ENCODE measurements around the gene LLGL2.

LLGL2 gene

DNA sequence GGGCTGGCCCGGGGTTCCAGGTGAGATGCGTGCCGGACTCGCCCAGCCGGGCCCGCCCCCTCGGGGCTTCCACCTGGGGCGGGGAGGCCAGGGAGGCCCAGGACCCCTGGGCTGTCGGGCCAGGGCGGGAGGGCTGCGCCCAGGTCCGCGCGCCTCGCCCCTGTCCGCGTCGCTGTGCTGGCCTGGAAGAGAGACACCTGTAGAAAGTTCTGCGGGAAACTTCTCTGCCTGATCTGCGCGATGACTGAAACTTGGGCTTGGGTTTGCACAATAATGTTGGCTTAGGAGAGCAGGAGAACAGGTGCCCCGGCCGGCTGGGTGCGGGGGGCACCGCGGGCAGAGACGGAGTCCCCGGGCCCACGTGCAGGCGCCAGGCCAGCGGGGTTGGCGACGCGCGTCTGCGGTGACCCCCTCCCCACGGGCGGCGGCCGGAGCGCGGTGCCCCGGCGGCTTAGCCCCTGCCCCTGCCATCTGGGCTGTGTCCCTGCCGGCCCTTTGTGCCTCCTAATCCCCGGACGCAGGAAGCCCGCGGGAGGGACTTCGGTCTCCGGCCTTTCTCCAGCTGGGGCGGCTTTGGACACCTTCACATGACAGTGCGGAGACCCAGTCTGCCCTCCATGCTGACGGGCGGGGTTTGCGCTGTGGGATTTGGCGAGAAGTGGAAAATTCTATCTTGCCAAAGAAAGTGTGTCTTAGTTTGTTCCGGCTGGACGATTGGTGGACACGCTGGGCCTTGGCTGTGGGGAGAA, 483 bp downstream of the LLGL2 start:
- TF ChIP-seq, protein P1, sequence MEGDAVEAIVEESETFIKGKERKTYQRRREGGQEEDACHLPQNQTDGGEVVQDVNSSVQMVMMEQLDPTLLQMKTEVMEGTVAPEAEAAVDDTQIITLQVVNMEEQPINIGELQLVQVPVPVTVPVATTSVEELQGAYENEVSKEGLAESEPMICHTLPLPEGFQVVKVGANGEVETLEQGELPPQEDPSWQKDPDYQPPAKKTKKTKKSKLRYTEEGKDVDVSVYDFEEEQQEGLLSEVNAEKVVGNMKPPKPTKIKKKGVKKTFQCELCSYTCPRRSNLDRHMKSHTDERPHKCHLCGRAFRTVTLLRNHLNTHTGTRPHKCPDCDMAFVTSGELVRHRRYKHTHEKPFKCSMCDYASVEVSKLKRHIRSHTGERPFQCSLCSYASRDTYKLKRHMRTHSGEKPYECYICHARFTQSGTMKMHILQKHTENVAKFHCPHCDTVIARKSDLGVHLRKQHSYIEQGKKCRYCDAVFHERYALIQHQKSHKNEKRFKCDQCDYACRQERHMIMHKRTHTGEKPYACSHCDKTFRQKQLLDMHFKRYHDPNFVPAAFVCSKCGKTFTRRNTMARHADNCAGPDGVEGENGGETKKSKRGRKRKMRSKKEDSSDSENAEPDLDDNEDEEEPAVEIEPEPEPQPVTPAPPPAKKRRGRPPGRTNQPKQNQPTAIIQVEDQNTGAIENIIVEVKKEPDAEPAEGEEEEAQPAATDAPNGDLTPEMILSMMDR (IDR thresholded peaks at IDR 0.05) = no peak

DNA sequence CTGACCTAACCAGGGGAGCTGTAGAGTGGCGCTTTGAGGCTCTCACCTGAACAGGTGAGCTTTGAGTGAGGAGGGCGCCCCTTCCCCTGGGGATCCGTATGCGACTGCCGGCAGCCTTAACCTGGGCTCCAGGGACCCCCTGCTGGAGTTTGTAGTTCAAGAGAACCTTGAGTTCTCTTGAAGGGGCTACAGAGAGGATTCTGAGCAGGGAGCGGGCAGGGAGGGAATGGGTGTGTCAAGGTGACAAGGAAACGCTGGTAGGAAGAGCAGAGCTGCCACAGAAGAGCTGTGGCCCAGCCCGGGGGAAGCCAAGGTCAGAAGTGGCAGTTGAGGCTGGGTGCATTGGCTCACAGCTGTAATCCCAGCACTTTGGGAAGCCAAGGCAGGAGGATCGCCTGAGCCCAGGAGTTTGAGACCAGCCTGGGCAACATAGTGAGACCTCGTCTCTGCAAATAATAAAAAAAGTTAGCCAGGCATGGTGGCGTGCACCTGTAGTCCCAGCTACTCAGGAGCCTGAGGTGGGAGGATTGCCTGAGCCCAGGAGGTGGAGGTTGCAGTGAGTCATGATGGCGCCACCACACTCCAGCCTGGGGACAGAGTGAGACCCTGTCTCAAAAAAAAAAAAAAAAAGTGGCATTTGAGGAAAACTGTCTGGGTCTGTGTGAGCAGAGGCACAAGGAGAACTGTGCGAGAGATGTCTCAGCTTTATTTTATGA, 1.2 kb downstream of the LLGL2 start:
- TF ChIP-seq, protein P1 (IDR thresholded peaks at IDR 0.05) = no peak

DNA sequence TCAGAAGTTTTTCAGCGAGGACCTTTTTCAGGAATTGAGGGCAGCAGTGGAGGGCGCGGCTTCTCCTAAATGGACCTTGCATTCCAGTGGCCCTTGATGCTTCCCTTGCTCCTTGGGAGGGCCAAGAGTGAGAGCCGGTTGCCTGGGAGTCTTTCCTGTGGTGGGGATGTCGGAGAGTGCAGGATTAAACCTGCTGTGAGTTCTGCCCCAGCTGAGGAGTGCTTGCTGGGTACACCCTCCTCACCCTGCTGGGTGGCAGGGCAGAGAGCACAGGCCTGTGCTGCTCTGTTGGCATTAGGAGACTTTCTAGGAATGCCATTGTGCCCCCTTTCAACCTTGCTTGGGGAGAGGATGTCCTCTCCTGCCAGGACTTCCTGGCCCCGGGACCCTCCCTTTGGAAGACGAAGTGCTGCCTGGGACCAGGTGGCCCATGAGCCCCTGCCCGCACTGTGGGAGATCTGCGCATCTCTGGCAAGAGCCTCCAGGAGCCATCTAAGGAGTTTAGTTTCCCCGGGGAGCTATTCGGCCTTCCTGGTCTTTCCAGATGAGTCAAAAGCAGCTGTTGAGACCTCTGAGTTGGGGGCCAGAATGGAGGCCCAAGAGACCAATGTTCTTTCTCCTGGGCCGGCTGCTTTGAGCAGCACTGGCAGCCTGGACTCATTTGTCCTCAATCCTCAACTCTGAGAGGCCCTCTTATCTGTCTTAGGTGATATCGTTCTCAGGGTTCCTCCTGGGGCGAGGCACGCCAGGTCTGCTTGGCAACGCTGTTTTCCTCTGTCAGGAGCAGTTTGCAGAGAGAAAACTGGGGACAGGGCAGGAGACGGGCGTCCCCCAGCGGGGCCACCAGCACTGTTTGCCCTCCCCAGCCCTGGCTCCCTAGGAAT, 5.6 kb downstream of the LLGL2 start:
- TF ChIP-seq, protein P1 (IDR thresholded peaks at IDR 0.05) = no peak

DNA sequence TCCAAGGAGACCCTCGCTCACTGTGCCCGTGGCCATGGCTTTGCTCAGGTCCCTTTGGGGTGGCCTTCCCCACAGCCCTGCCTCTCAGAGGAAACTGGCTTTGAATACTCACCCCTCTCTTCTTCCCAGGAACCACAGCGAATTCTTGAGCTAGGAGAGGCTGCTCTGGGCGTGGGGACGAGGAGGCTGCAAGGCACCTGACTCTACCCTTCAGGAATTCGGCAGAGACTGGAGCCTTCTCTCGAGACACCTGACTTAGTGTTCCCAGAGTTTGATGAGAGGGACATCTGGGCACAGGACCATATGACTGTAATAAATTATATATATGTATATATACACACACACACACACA, 6.2 kb downstream of the LLGL2 start:
- TF ChIP-seq, protein P1 (IDR thresholded peaks at IDR 0.05) = no peak

DNA sequence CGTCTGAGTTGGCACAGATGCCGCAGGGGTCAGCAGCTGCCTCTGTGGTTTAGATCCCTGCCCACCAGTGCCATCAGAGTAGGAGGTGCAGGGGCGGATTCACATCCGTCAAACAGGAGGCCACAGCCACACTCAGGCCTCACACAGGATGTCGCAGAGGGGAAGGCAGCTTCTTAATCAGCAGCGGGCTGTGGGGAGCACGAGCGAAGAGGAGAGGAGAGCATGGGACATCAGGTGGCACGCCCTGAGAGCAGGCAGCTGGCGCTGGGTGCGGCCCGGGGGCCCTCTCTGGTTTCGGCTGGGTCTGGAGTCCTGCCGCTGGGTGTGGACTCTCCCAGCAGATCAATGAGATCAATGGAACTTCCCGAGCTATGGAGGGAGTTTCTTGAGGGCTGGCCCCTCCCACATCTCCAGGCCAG, 9.6 kb downstream of the LLGL2 start:
- TF ChIP-seq, protein P1 (IDR thresholded peaks at IDR 0.05) = no peak

DNA sequence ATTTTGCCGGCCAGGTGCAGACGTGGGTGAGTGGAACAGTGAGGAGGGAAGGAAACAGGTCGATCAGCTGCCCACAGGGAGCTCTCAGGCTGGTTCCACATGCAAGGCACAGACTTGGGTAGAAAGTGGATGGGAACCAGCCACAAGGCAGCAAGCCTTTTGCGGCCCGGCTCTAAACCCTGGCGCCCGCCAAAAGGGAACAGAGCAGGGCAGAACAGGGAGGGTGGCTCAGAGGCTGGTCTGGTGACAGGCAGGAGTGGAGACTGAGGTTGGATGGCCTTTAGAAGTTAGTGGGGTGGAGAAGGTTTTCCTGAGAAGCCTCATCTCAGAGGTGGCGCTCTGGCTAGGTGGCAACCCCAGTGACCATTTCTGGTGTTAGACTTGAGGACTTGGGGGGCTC, 10.4 kb downstream of the LLGL2 start:
- TF ChIP-seq, protein P1 (IDR thresholded peaks at IDR 0.05) = no peak

DNA sequence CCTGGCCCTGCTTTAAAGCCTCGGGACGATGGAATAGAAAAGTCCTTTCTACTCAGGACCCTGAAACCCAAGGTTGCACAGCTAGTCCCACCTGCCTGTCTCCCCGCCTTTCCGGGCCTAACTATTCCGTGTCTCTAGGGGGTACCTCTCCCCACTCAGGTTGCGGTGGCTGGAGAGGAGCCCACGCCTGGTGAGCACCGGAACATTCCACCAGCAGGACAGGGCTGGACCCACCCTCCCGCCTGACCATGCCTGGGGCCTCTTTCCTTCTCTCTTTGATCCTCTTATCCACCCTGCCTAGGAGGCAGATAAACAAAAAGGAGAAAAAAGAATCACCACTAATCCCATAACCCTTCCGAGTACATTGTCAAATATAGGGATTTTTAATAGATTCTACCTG, 10.9 kb downstream of the LLGL2 start:
- TF ChIP-seq, protein P1 (IDR thresholded peaks at IDR 0.05) = no peak
